ENCODE results near the gene JAZF1. TPM values are rescaled to one million over a fixed set of nuclear protein-coding genes. Genes with fewer than 3 reads are reported as not detected.
A peak's percentile ranks its signal among the peaks of the same experiment; 100 is the strongest.

The JAZF1 gene
- total and polyA plus RNA-seq, 9 of the 15 experiments (the other 6 are each of a cell fraction or from before 2014, with no cell fraction given), result 0.04 to 0.64 (median 0.11) TPM; not detected in 3

DNA sequence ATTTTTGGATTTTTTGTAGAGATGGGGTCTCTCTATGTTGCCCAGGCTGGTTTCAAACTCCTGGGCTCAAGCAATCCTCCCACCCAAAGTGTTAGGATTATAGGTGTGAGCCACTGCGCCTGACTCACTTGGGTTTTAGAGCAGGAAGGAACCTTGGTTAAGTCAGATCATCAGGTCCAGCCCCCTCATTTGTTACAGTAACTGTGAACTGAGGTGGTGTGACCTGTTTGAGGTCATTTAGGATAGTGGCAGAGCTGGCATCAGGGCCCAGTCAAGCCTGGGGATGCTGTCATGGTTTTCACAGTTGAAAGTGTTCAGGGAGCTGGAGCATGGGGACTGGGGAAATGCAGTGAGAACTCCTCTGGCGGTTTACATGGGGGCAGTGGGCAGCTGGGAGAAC, 281.0 kb downstream of the JAZF1 start:
- Histone ChIP-seq H3K9me1 (ENCODE audit: control insufficient read depth, insufficient read depth, low read length) (no peaks in the 10 kb centered on the region), H3K4me3 (no peak overlapping the region), H3K27ac (ENCODE audit: extremely low read depth, low read depth, low read length) (no peak overlapping the region), H3K4me1 (replicated peaks in 1 of 2; ENCODE audit: control insufficient read depth in 2 of 2, insufficient read depth in 2 of 2, low read length in 2 of 2) (no peaks in the 10 kb centered on the region), H2AFZ (ENCODE audit: low read depth, low read length) (no peak overlapping the region), H3K27me3 (ENCODE audit: control insufficient read depth in 2 of 2, insufficient read depth in 2 of 2, low read length in 2 of 2) (peaks cover 16 to 31% of the 10 kb centered on the region in 2 experiments), H3K36me3 (ENCODE audit: control insufficient read depth, insufficient read depth, low read length) (no peaks in the 10 kb centered on the region), H3K9ac (ENCODE audit: insufficient read depth in 1 of 2, low read depth in 2 of 2, low read length in 2 of 2) (no peak overlapping the region), H3K79me2 (ENCODE audit: control insufficient read depth, insufficient read depth, low read length) (no peaks in the 10 kb centered on the region), H3K9me3 (replicated peaks; ENCODE audit: control insufficient read depth, insufficient read depth, low read depth, low read length) (no peaks in the 10 kb centered on the region), H4K20me1 (replicated peaks; ENCODE audit: control insufficient read depth, insufficient read depth, low read length) (0 out of 2 replicates have a peak, but pooled peaks cover 3% of the 10 kb centered on the region), H3K4me2 (ENCODE audit: insufficient read depth, low read length) (no peak overlapping the region)
- FAIRE-seq (no peak), ATAC-seq (no peak), DNase-seq (ENCODE audit: extremely low read depth in 1 of 4, low spot score in 3 of 4) (no peak)
- ChIA-PET CTCF (ENCODE audit: low intra/inter-chr PET ratio) (no interaction called here), POLR2A (no interaction called here)
- no TSS peak for BruUV-seq (replicated peaks)
- WGBS (ENCODE audit: insufficient coverage, low coverage, missing lambda C conversion rate), result 4% methylated on average over 2 of the region's 2 CpGs
- TF ChIP-seq PTRF (tag; IDR thresholded peaks at IDR 0.05), result no peak
- no peak for TF ChIP-seq ZNF133 (CRISPR knock-in tag; IDR thresholded peaks at IDR 0.05)
- TF ChIP-seq PPARD (CRISPR knock-in tag; IDR thresholded peaks at IDR 0.05), result no peak
- no peak for TF ChIP-seq RB1 (IDR thresholded peaks at IDR 0.05; ENCODE audit: low read depth)
- no peak for TF ChIP-seq HOXB6 (CRISPR knock-in tag; IDR thresholded peaks at IDR 0.05; ENCODE audit: borderline replicate concordance)
- TF ChIP-seq CHD4 (IDR thresholded peaks at IDR 0.05; ENCODE audit: insufficient read depth, insufficient replicate concordance, low read depth, low read length, poor library complexity, severe bottlenecking), result no peak
- in situ Hi-C loops (cut with MboI) (no loop called here), intact Hi-C loops (cut with micrococcal nuclease) (no loop called here)

DNA sequence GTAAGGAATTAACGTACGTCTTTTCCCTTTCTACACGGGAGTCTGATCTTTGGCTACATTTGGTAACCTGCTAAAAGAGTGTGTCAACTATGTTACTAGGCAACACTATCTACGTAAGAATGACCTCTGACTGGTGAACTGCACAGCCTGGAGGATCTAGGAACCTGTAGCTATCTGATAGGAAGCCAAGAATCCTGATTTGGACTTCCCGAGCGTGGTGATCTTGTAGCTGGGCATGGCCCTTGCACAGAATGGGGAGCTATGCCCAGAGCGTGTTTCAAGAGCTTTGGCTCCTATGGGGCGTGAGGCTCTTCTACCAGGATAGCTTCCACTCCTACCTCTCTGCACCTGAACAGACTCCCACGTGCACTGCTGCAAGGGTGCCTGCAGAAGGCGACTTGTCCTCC, 283.2 kb downstream of the JAZF1 start:
- Histone ChIP-seq H3K4me2 (ENCODE audit: insufficient read depth, low read length) (no peak overlapping the region), H3K27me3 (ENCODE audit: control insufficient read depth in 2 of 2, insufficient read depth in 2 of 2, low read length in 2 of 2) (peaks cover 18 to 34% of the 10 kb centered on the region in 2 experiments), H3K4me3 (no peak overlapping the region), H4K20me1 (replicated peaks; ENCODE audit: control insufficient read depth, insufficient read depth, low read length) (0 out of 2 replicates have a peak, but pooled peaks cover 3% of the 10 kb centered on the region), H3K9me1 (ENCODE audit: control insufficient read depth, insufficient read depth, low read length) (no peaks in the 10 kb centered on the region), H3K36me3 (ENCODE audit: control insufficient read depth, insufficient read depth, low read length) (no peaks in the 10 kb centered on the region), H3K27ac (ENCODE audit: extremely low read depth, low read depth, low read length) (no peak overlapping the region), H2AFZ (ENCODE audit: low read depth, low read length) (no peak overlapping the region), H3K9ac (ENCODE audit: insufficient read depth in 1 of 2, low read depth in 2 of 2, low read length in 2 of 2) (no peak overlapping the region), H3K79me2 (ENCODE audit: control insufficient read depth, insufficient read depth, low read length) (no peaks in the 10 kb centered on the region), H3K4me1 (replicated peaks in 1 of 2; ENCODE audit: control insufficient read depth in 2 of 2, insufficient read depth in 2 of 2, low read length in 2 of 2) (no peaks in the 10 kb centered on the region), H3K9me3 (replicated peaks; ENCODE audit: control insufficient read depth, insufficient read depth, low read depth, low read length) (no peaks in the 10 kb centered on the region)
- DNase-seq (ENCODE audit: extremely low read depth in 1 of 4, low spot score in 3 of 4) (no peak), ATAC-seq (no peak; the same call in 2 of the 3 replicates), FAIRE-seq (no peak)
- WGBS (ENCODE audit: insufficient coverage, low coverage, missing lambda C conversion rate), result 4% methylated on average over 10 of the region's 10 CpGs
- intact Hi-C loops (cut with micrococcal nuclease) (no loop called here), in situ Hi-C loops (cut with MboI) (no loop called here)
- BruUV-seq (replicated peaks), result no TSS peak
- CTCF ChIA-PET (ENCODE audit: low intra/inter-chr PET ratio), result no interaction called here
- POLR2A ChIA-PET, result interaction anchor here (1.8 kb wide), 1 partner anchor 9 kb away, joined by 5 read pairs; no protein-coding TSS in a partner anchor
- no peak for TF ChIP-seq HMG20A (CRISPR knock-in tag; conservative IDR thresholded peaks at IDR 0.05)
- no peak for TF ChIP-seq NR2C2 (CRISPR knock-in tag; IDR thresholded peaks at IDR 0.05)
- TF ChIP-seq NR2C2 (tag; IDR thresholded peaks at IDR 0.05), result peak; percentile 58
- TF ChIP-seq CXXC5 (CRISPR knock-in tag; IDR thresholded peaks at IDR 0.05), result no peak
- TF ChIP-seq, protein P1, sequence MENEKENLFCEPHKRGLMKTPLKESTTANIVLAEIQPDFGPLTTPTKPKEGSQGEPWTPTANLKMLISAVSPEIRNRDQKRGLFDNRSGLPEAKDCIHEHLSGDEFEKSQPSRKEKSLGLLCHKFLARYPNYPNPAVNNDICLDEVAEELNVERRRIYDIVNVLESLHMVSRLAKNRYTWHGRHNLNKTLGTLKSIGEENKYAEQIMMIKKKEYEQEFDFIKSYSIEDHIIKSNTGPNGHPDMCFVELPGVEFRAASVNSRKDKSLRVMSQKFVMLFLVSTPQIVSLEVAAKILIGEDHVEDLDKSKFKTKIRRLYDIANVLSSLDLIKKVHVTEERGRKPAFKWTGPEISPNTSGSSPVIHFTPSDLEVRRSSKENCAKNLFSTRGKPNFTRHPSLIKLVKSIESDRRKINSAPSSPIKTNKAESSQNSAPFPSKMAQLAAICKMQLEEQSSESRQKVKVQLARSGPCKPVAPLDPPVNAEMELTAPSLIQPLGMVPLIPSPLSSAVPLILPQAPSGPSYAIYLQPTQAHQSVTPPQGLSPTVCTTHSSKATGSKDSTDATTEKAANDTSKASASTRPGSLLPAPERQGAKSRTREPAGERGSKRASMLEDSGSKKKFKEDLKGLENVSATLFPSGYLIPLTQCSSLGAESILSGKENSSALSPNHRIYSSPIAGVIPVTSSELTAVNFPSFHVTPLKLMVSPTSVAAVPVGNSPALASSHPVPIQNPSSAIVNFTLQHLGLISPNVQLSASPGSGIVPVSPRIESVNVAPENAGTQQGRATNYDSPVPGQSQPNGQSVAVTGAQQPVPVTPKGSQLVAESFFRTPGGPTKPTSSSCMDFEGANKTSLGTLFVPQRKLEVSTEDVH (IDR thresholded peaks at IDR 0.05; ENCODE audit: low read depth, partially characterized antibody), result no peak
- no peak for TF ChIP-seq KDM5B (IDR thresholded peaks at IDR 0.05; ENCODE audit: insufficient replicate concordance, low read depth, low read length)
- TF ChIP-seq ZNF717 (CRISPR knock-in tag; IDR thresholded peaks at IDR 0.05), result no peak
- peak; percentile 37; the same call in 1 of the 2 replicates for TF ChIP-seq RFX1 (IDR thresholded peaks at IDR 0.05)

All from K562 (cell line).